Suppressor macrophage treated with lipopolysaccharide for 1 hour (primary cell): ENCODE results near the gene PASD1.
A peak's percentile ranks its signal among the peaks of the same experiment; 100 is the strongest.
"Not testable (repeated sequence)": the region's sequence is repeated elsewhere in the genome, so short reads cannot be mapped to it uniquely, and the experiment has no call there.

Experiments used
- DNase-seq, 3 donors: peaks; one replicate each; pipeline ENCODE4 v3.0.0-alpha.2; 2020 to 2022

PASD1 gene

GRCh38 chrX:151624677-151625076, 61.2 kb downstream of the PASD1 start:
- no peak for DNase-seq

GRCh38 chrX:151631822-151632221, 68.3 kb downstream of the PASD1 start:
- DNase-seq, result no peak

DNA sequence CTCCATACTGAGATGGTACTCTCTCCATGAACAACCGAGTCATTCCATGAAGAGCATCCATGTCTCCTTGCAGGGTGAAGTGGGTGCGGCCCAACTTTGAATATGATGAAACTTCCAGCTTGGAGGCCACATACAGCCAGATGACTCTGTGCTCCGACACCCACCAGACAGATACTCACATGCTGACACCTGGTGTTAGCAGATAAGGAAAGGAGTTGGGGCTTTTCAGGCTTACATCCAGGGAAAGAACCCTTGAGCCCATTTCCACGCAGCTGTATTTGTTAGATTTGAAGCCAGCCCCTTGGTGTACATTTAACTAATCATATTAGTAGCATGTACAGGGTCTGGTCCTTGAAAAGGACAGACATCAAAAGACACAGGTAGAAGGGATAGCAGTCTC, 69.7 kb downstream of the PASD1 start:
- DNase-seq, result no peak

GRCh38 chrX:151634937-151635336, 71.5 kb downstream of the PASD1 start:
- DNase-seq, result no peak

DNA sequence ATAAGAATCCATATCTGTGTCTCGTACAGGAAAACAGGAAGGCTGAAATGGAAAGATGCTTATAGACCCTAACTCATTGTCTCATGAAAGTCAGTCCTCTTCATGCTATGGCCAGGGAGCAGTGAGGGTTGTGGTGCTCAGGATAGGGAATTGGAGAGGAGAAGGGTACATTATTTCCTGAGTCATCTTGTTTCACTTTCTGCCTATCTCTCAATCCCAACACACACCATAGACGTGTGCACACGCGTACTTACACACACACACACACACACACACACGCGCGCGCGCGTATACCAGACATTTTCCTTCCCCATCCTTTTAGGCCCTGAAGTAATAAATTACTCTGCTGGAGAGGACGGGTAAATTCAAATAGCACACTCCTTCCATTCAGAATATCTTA, 78.1 kb downstream of the PASD1 start:
- no peak for DNase-seq

DNA sequence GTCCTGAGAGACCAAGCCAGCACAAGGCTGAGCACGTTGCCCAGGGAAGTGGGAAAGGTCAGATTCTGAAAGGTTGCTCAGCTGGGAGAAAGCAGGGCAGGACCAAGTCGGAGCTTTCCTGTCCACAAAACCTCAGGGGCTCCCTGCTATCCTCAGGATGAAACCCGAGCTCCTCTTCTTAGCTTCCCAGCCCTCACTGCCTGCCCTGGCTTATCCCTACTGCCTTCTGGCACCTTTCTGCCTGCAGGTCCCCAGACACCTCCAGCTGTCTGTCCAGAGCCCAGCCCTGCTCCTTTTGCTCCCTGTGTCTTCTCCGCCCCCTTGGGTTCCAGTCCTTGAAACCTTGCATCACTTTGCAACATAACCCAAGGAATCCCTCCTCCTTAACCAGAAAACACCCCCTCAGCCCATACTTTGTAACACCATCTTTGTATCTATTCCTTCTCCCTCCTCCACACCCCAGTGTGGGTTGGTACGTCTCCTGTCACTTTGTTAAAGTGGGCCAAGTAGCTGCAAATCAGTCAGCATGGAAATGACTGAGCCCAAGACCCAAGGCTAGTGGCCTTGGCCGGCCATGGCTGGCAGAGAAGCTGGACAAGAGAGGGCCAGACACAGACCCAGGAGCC, 111.8 kb downstream of the PASD1 start:
- DNase-seq, result no peak

GRCh38 chrX:151676196-151676595, 112.7 kb downstream of the PASD1 start:
- DNase-seq, result no peak

- no peak for DNase-seq
Measured at GRCh38 chrX:151679798-151680402, 116.4 kb downstream of the PASD1 start.

DNA sequence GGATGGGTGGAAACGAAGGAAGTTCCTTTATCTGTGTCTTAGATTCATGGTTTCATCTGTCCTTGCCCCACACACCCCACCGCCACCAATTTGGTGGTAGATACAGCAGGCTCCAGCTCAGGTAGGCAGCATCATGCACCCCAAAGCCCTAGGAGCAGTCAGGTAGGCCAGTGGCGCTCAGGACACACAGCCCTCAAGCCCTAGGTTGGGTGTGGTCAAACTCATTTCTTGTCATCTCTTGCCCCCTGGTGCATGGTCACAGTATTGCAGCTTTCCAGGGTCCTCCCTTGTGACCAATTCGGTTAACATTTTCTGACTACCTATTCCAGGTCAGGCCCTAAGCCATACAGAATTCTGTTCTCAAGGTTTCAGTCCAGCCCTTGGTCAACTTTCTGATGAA, 117.3 kb downstream of the PASD1 start:
- peak; percentile 35 to 63 (median 47) for DNase-seq

- no peak for DNase-seq
Measured at GRCh38 chrX:151687635-151688034, 124.2 kb downstream of the PASD1 start.

GRCh38 chrX:151688695-151689094, 125.2 kb downstream of the PASD1 start:
- DNase-seq, result no peak

- DNase-seq, result no peak
Measured at GRCh38 chrX:151692825-151693224, 129.3 kb downstream of the PASD1 start.

DNA sequence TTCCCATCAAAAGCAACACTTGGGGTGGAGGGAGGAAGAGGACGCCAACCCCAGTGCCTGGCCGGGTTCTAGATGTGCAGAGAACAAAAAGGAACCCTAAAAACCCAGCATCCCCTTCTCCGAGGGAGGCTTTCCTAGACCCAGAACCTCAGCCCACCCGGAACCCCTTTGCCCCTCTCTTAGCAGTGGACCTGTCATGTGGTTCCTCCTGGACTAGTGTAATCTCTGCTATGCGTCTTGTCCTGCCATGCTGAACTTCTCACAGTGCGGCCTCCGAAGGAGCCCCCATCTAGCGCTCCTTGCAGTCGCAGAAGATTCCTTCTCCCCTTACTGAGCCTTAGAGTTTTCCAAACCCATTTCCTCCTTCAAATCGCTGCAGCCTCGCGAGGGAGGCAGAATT, 130.6 kb downstream of the PASD1 start:
- DNase-seq, result no peak

DNA sequence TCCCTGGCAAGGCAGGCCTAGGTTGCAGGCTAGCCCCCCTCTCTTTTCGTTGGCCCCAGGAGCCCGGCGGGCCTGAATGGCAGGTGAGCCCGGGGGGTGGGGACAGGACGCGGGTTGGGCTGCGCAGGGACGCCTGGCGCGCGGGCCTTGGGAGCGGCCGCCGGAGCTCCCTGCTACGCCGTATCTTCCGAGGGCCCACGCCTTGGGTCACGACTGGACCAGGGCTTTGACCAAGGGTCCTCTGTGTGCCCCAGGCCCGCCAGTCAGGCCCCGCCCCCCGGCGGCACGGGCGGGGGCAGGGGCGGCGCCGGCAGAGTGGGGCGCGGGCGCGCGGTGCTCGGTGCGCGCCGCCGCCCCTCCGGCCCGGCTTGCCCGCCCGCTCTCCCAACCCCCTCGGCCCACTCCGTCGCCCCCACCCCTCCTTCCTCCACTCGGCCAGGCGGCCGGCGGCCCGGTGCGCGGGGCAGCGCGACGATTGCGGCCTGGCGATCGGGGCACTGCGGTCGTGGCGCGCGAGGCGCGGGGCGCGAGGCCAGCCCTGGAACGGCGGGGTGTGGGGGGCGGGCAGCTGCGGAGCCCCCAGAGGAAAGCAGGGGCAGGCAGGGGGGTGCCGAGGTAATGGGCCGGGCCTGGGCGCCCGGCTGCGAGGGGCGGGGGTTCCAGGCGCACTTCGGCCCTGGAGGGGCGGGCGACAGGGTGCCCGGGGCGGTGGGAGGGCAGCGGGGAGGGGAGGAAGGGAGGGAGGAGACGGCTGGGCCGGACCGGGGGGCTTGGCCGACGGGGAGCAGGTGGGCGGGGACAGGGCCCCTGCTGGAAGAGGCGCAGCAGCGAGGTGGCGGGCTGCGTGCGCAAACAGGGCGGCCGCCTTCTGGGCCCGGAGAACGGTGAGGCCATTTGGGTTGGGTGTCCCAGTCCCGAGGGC, 131.4 kb downstream of the PASD1 start, which contains the start of gene PRRG3:
PRRG3 (plus strand) TSS at position 798 of the 922 bp plus-strand sequence. CDS start 3,357 bp downstream, outside the sequence.
- no peak for DNase-seq

DNA sequence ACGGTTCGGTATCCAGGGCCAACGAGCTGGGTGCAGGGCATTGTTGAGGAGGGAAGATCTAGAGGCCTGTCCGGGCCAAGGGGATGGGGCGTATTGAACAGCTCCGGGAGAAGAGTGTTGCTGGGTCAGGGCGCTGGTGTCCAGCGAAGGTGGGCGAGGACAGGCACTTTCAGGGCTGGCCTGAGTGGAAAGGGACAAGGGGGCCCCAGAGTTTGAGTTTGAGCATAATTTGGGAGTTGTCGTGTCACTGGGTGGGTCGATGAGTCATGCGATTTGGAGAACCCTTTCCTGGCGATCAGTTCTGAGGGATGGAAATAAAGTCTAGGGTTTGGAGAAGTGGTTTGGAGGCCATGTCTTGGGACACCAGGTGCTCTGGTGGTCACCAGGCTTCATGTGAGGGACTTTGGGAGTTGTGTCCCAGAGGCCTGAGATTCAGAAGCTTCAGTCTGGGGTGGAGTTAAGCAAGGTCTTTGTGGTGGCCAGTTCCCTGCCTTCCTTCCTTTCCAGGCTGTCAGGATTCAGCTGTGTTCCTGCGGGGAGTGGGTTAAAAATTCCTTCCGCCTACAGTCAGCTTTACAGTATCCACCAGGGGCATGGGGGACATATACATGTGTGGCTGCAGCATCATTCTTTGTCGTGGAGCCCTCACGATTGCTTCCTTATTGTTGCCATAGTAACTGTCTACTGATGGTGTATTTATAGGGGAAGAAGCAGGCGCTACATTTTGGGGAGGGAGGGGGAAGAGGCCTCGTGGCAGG, 132.3 kb downstream of the PASD1 start:
- no peak for DNase-seq

- DNase-seq, result not testable (repeated sequence)
Measured at GRCh38 chrX:151697082-151697481, 133.6 kb downstream of the PASD1 start.

DNA sequence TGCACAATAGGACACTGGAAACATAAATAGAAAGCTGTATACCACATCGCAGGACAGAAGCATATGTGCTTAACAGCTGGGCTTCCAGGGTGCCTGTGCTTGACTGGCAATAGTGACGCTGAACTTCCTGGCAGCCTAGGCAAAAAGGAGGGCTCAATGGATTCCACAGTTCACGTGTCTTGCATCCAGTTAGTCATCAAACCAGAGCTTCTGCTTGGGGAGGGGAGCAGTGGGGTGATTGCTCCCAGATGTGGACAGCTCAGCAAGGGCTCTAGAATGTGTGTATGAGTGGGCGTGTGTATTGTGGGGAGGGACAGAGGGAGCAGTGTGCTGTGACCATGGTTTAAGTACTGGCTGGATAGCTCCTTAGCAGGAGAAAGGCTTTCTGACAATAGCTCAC, 134.0 kb downstream of the PASD1 start:
- DNase-seq, result no peak

GRCh38 chrX:151698485-151698884, 135.0 kb downstream of the PASD1 start:
- DNase-seq, result no peak

GRCh38 chrX:151699746-151700145, 136.3 kb downstream of the PASD1 start:
- no peak for DNase-seq

GRCh38 chrX:151700581-151700980, 137.1 kb downstream of the PASD1 start:
- DNase-seq, result no peak

DNA sequence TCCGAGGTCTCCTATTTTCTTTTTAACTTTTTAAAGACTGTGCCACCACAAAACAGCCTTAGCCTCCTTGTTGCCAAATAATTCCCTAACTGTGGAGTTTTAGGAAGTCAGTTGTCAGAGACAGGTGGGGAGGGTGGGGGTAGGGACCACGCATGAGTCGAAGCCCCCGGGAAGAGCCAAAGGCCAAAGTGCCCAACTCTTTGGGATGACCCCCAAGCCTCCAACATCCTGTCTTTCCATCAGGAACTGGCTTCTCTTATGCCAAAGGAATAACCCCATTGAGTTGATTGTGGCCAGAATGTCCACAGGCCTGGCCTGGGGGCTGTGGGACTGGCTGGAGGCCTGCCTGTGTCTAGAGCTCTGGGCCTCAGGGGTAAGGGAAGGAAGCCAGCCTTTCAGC, 137.6 kb downstream of the PASD1 start:
- no peak for DNase-seq

DNA sequence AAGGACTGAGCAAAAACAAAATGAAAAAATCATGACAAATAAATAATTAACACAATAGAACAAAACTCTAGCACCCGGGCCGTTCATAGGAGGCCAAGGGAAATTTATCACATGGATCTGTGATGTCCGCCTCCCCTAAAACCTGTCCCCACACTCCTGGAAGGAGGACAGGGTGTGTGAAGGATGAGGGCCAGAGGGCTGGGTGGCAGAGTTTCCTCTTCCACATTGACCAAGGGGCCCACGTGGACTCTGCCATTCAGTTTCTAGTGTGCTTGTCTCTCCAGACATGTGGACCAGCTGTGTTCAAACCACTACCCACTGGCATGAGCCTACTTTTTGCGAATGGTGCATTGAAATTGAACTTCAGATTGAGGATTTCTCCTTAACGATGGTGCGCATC, 138.1 kb downstream of the PASD1 start:
- no peak for DNase-seq
